Measurements from ENCODE around the gene TRABD2A. TPM values are rescaled to one million over a fixed set of nuclear protein-coding genes. Genes with fewer than 3 reads are reported as not detected.

The TRABD2A gene
- total RNA-seq, 1 donor from 2014 or later, result 0.56 TPM

GRCh38 chr2:84838434-84839145 is 42.3 kb downstream of the TRABD2A start:
- intact Hi-C loops (cut with DNase I), result no loop called here
- no peak for DNase-seq
- no peak for ATAC-seq (ENCODE audit: poor library complexity)

- intact Hi-C loops (cut with DNase I), result no loop called here
- no peak for ATAC-seq (ENCODE audit: poor library complexity)
- DNase-seq, result no peak
Measured at GRCh38 chr2:84836215-84836614, 44.7 kb downstream of the TRABD2A start.

- no peak for ATAC-seq (ENCODE audit: poor library complexity)
- no peak for DNase-seq
- intact Hi-C loops (cut with DNase I), result no loop called here
Measured at GRCh38 chr2:84833481-84834150, 47.3 kb downstream of the TRABD2A start.

GRCh38 chr2:84832772-84833461 is 48.0 kb downstream of the TRABD2A start:
- intact Hi-C loops (cut with DNase I), result no loop called here
- DNase-seq, result peak; percentile 44
- ATAC-seq (ENCODE audit: poor library complexity), result peak; percentile 67

GRCh38 chr2:84830758-84831500 is 50.0 kb downstream of the TRABD2A start:
- ATAC-seq (ENCODE audit: poor library complexity) (no peak), DNase-seq (no peak)
- intact Hi-C loops (cut with DNase I), result no loop called here

- ATAC-seq (ENCODE audit: poor library complexity) (peak; percentile 71), DNase-seq (peak; percentile 58)
- intact Hi-C loops (cut with DNase I), result no loop called here
Measured at GRCh38 chr2:84830095-84830494, 50.8 kb downstream of the TRABD2A start.

- intact Hi-C loops (cut with DNase I), result no loop called here
- ATAC-seq (ENCODE audit: poor library complexity), result no peak
- no peak for DNase-seq
Measured at GRCh38 chr2:84829693-84830092, 51.2 kb downstream of the TRABD2A start.

GRCh38 chr2:84827978-84828575 is 52.8 kb downstream of the TRABD2A start:
- no peak for ATAC-seq (ENCODE audit: poor library complexity)

GRCh38 chr2:84823788-84824187 is 57.1 kb downstream of the TRABD2A start:
- intact Hi-C loops (cut with DNase I), result no loop called here
- ATAC-seq (ENCODE audit: poor library complexity) (no peak), DNase-seq (no peak)

More at GRCh38 chr2:84827978-84828575, 52.8 kb downstream of the TRABD2A start:
- no peak for DNase-seq
- intact Hi-C loops (cut with DNase I), result no loop called here

- DNase-seq (no peak), ATAC-seq (ENCODE audit: poor library complexity) (no peak)
- intact Hi-C loops (cut with DNase I), result no loop called here
Measured at GRCh38 chr2:84823229-84823628, 57.7 kb downstream of the TRABD2A start.

GRCh38 chr2:84821806-84822205 is 59.1 kb downstream of the TRABD2A start:
- ATAC-seq (ENCODE audit: poor library complexity), result no peak

GRCh38 chr2:84817239-84817655 is 63.6 kb downstream of the TRABD2A start:
- intact Hi-C loops (cut with DNase I), result no loop called here
- DNase-seq (no peak), ATAC-seq (ENCODE audit: poor library complexity) (no peak)

More at GRCh38 chr2:84821806-84822205, 59.1 kb downstream of the TRABD2A start:
- intact Hi-C loops (cut with DNase I), result no loop called here
- DNase-seq, result no peak

GRCh38 chr2:84816426-84817026 is 64.4 kb downstream of the TRABD2A start:
- intact Hi-C loops (cut with DNase I), result no loop called here
- no peak for ATAC-seq (ENCODE audit: poor library complexity)
- DNase-seq, result no peak

- DNase-seq (no peak), ATAC-seq (ENCODE audit: poor library complexity) (no peak)
- intact Hi-C loops (cut with DNase I), result no loop called here
Measured at GRCh38 chr2:84815146-84815545, 65.7 kb downstream of the TRABD2A start.

GRCh38 chr2:84811839-84812431 is 68.9 kb downstream of the TRABD2A start:
- no peak for ATAC-seq (ENCODE audit: poor library complexity)
- intact Hi-C loops (cut with DNase I), result no loop called here

GRCh38 chr2:84808279-84808678 is 72.6 kb downstream of the TRABD2A start:
- DNase-seq (no peak), ATAC-seq (ENCODE audit: poor library complexity) (no peak)
- intact Hi-C loops (cut with DNase I), result no loop called here

More at GRCh38 chr2:84811839-84812431, 68.9 kb downstream of the TRABD2A start:
- no peak for DNase-seq

- intact Hi-C loops (cut with DNase I), result no loop called here
- DNase-seq, result no peak
- peak; percentile 36 for ATAC-seq (ENCODE audit: poor library complexity)
Measured at GRCh38 chr2:84807063-84807485, 73.8 kb downstream of the TRABD2A start.
